GM18505 (cell line): Measurements from ENCODE around the gene INO80E.
A peak's percentile ranks its signal among the peaks of the same experiment; 100 is the strongest.
"Not testable (repeated sequence)": the region's sequence is repeated elsewhere in the genome, so short reads cannot be mapped to it uniquely, and the experiment has no call there.

Experiments used
- ATAC-seq: cut with Tn5 transposase; IDR thresholded peaks from one replicate; pipeline ENCODE4 v1.9.1; 2021; ENCODE audit not compliant: unreplicated experiment
- POLR2A ChIP-seq: IDR thresholded peaks from 4 replicates; pipeline ENCODE4 v1.6.1; 2011; ENCODE audit warnings: borderline replicate concordance; ENCODE audit not compliant: insufficient read depth, insufficient read length; ENCODE audit errors: extremely low read depth

The INO80E gene, protein sequence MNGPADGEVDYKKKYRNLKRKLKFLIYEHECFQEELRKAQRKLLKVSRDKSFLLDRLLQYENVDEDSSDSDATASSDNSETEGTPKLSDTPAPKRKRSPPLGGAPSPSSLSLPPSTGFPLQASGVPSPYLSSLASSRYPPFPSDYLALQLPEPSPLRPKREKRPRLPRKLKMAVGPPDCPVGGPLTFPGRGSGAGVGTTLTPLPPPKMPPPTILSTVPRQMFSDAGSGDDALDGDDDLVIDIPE

DNA sequence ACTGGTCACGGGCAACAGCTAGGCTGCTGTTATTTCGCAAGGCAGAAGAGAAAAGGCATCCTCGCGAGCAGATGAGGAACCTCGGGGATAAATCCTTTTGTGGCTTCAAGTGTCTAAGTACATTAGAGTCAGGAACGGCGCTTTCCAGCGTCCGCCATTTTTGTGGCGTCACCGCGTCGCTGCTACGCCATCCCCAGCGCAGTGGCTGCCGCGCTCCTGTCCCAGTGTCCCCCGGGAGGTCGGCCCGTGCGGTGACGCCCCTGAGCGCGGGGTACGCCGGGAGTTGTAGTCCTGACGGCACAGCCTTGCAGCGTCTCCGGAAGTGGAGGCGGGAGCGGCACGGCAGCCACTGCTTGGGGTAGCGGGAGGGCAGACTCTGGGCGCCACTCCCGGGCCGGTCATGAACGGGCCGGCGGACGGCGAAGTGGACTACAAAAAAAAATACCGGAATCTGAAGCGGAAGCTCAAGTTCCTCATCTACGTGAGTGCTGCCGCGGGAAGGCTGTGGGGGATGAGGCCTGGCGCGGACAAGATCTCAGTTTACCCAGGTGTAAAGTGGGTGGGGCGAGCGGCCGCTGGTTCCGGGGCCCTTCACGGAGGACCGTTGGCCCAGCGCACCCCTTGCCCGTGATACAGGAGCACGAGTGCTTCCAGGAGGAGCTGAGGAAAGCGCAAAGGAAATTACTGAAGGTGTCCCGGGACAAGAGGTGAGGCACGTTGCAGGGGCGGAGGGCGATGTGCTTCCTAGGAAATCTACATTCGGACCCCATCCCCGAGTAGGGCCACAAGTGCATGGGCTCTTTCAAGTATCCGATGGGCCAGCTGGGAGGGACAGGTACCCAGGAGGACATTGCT lies at the start of gene INO80E:
TSS of gene INO80E (plus strand) at position 331 of the 855 bp plus-strand sequence. CDS start at position 401, 70 bp downstream.
- peak; percentile 82 for TF ChIP-seq POLR2A
- peak; percentile 80 for ATAC-seq

DNA sequence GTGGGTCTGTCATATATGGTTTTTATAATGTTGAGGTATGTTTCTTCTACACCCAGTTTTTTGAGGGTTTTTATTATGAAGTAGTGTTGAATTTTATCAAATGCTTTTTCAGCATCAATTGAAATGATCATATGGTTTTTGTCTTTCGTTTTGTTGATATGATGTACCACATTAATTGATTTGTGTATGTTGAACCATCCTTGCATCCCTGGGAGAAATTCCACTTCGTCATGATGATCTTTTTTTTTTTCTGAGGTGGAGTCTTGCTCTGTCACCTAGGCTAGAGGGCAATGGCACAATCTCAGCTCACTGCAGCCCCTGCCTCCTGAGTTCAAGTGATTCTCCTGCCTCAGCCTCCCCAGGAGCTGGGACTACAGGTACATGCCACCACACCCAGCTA lies 48.1 kb upstream of the INO80E start:
- ATAC-seq: no peak
- TF ChIP-seq POLR2A: no peak

- TF ChIP-seq POLR2A: no peak
- ATAC-seq: no peak
These were observed 45.1 kb upstream of the INO80E start for GRCh38 chr16:29950806-29951461.

DNA sequence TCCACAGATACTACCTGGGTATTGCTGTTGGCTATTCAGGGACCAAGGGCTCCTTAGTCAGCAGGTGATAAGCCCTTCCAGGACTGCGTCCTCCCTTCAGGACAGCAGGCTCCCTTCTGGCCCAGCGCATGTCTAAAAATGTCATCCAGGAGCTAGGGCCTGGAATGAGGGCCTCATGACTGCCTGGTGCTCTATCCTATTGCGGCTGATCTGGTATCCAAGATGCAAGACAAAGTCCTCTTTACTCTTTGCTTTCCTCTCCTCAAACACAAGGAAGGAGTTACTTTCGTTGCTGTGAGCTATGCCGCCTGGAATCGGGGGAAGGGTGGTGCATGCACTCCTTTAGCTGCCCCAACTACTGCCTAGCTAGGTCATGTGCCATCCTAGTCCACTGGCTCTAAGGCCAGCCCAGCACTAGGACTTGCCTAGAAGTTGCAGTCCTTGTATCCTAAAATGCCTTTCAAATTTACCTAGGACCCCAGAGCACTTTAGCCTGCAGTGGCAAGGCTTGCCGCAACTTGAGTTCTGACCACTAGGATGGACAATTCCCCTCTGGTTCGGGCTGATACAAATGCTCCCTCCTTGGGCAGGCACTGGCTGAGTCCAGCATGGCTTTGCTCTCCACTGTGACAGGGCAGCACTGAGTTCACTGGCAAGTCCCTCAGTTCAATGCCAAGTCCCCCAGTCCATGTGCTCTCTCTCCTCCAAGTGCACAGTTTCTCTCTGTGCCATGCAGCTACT lies 44.2 kb upstream of the INO80E start:
- no peak for ATAC-seq
- TF ChIP-seq POLR2A: no peak

DNA sequence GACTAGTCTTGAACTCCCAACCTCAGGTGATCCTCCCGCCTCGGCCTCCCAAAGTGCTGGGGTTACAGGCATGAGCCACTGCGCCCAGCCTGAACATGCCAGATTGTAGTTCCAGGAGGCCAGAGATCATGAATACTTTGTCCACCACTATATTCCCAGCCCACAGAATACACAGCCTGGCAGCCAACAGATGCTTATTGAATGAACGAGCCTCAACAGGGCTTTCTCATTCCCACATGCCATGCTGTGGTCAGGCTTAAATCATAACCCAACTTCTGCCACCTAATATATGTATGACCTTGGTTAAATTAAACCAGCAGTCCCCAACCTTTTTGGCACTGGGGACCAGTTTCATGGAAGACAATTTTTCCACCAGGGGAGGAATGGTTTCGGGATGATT lies 37.3 kb upstream of the INO80E start:
- TF ChIP-seq POLR2A: no peak
- ATAC-seq: no peak

- no peak for TF ChIP-seq POLR2A
- no peak for ATAC-seq
These were observed 36.7 kb upstream of the INO80E start for GRCh38 chr16:29959293-29959692.

DNA sequence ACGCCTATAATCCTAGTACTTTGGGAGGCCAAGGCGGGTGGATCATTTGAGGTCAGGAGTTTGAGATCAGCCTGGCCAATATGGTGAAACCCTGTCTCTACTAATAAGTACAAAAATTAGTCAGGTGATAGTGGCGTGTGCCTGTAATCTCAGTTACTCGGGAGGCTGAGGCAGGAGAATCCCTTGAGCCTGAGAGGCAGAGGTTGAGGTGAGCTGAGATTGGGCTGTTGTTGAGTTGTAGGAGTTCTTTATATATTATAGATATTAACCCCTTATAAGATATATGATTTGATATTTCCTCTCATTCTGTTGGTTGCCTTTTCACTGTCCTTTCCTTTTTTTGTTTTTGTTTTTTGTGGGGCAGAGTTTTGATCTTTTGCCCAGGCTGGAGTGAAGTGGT lies 36.2 kb upstream of the INO80E start:
- ATAC-seq: not testable (repeated sequence)

DNA sequence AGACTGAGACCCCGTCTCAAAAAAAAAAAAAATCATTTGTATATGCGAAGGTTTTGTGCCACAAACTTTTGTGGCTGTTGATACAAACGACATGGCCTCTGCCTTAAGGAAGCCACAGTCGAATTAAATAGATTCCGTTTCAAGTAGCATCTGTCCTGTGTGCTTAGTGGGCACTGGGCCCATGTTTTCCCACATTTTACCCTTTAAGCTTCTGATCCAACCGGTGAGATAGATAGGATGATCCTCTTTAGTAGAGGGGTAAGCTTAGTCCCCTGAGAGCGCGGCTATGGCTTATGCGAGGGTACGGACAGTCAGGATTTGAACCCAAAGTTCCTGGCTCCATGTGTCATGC lies 34.9 kb upstream of the INO80E start:
- ATAC-seq: no peak
- no peak for TF ChIP-seq POLR2A

GRCh38 chr16:29961479-29962343 lies 34.3 kb upstream of the INO80E start, which contains the start of gene TMEM219:
Gene TMEM219, plus strand, starts transcription at chr16:29962079. Its CDS starts 1,065 bp downstream, at chr16:29963144.
- TF ChIP-seq POLR2A: peak; percentile 83
- peak; percentile 95 for ATAC-seq

GRCh38 chr16:29962344-29962994 lies 33.6 kb upstream of the INO80E start:
- TF ChIP-seq POLR2A: no peak
- no peak for ATAC-seq

- TF ChIP-seq POLR2A: no peak
- ATAC-seq: no peak
These were observed 32.9 kb upstream of the INO80E start for GRCh38 chr16:29963021-29963743.
